Panc1 (cell line): ENCODE data around the gene TRDMT1.
"Not testable (repeated sequence)": the region's sequence is repeated elsewhere in the genome, so short reads cannot be mapped to it uniquely, and the experiment has no call there.

Experiments
- CTCF ChIP-seq: fragments of 450-650 bp; IDR thresholded peaks from 2 replicates; pipeline ENCODE4 v1.5.1; 2017; ENCODE audit warnings: mild to moderate bottlenecking
- POLR2AphosphoS5 ChIP-seq: IDR thresholded peaks from 2 replicates; pipeline ENCODE4 v1.6.1; 2012; ENCODE audit warnings: mild to moderate bottlenecking, low read depth, low read length, moderate library complexity
- SIN3A ChIP-seq: IDR thresholded peaks from 2 replicates; pipeline ENCODE4 v1.6.1; 2012; ENCODE audit warnings: low read depth, mild to moderate bottlenecking, low read length, moderate library complexity, borderline replicate concordance; ENCODE audit not compliant: insufficient read depth
- TCF7L2 ChIP-seq: IDR thresholded peaks from 2 replicates; pipeline ENCODE4 v1.6.1; 2011; ENCODE audit warnings: mild to moderate bottlenecking, low read depth, low read length, inconsistent platforms

DNA sequence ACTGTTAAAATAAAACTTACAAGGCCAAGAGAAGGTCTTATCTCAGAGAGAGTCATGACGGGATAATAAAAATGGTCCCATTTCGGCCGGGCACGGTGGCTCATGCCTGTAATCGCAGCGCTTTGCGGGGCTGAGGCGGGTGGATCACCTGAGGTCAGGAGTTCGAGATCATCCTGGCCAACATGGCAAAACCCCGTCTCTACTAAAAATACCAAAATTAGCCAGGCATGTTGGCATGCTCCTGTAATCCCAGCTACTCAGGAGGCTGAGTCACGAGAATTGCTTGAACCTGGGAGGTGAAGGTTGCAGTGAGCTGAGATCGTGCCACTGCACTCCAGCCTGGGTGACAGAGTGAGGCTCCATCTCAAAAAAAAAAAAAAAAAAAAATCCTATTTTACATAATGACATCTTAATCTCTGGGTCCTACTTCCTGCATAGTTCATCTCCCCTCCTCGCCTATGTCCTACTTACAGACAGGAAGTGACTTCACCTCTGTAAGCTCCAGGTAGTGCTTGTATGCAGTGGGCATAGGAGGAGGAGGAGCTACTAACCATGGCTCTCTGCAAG is 86.5 kb downstream of the TRDMT1 start:
- TF ChIP-seq CTCF, TCF7L2, SIN3A, POLR2AphosphoS5: not testable (repeated sequence)
